ENCODE measurements around the gene ACE. TPM values are rescaled to one million over a fixed set of nuclear protein-coding genes. Genes with fewer than 3 reads are reported as not detected.

The ACE gene
- total RNA-seq, 4 donors from 2014 or later = 4.2 to 20.2 (median 12.0) TPM

DNA sequence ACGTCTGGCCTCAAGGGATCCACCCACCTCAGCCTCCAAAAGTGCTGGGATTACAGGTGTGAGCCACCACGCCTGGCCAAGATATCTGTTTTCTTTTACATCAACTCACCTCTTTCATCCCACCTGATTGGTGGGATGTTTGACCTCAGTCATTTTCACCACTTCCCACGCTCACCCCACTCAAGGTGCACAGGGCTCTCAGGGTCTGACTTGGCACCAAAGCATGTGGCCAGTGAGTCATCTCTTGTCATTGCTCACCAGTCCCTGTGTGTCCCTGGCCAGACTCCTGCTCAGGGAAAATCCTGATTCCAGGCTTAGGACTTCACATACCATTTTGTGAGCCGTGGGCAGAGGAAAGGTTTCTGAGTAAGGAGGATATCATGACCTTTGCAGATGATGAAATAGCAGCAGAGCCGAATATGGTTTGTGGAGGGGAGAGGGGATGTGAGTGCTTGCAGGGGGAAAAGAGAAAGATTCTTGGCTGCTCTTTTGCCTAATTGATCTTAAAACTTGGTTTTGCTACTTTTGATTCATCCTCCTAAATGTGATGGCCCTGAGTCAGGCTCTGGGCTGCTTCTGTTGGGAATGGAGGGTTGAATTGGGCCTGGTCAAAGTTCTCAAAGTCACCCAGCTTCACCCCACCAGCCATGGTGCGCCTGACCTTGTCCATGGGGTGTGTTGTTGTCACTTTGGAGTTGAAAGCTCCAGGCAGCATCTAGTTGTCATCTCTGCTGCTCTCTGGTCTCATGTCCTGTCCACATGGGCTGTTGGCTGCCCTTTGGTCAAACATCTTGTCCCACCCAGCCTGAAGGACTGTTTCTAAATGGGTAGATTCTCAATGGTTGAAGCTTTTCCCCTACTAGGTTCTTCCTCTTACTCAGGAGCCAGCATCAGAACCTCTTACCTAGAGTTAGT is 40.3 kb downstream of the ACE start:
- no peak for ATAC-seq (ENCODE audit: low FRiP score)
- TF ChIP-seq CTCF (IDR thresholded peaks at IDR 0.05) = no peak
- no peak for DNase-seq (ENCODE audit: low spot score)

GRCh38 chr17:63517825-63518534 is 41.1 kb downstream of the ACE start:
- ATAC-seq (ENCODE audit: low FRiP score) (no peak), DNase-seq (ENCODE audit: low spot score) (no peak)
- no peak for TF ChIP-seq CTCF (IDR thresholded peaks at IDR 0.05)

DNA sequence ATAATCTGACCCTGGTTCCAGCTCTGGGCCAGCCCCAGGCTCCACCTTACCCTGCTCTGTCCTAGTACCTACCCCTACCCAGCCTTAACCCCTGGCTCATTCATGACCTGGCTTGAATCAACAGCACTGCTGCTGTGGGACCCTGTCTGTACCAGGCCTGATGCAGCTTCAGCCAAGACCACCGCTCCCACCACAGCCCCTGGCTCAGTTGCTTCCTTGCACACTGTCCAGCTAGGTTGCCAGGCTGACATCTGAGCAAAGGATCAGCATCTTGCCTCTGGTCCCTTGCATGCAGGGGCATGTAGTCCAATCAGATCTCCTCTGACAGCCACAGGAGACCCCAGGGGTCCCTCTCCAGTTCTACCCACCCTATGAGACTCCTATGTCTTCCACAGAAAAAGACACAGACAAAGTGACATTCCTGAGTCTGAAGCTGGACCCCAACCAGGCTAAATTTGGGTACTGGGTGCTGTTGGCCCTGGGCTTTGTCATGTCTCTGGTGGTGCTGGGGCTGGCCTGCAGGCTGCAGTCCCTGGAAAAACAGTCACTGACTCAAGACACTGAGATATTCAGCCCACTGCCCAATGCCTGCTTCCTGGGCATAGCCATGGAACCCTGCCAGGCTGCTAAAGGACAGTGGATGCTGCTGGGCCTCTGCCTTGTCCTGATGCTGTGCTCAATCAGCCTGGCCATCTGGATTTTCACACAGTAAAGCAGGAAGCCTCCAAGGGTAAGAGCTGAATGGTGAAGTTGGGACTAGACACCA is 42.4 kb downstream of the ACE start:
- ATAC-seq (ENCODE audit: low FRiP score) (no peak), DNase-seq (ENCODE audit: low spot score) (no peak)
- no peak for TF ChIP-seq CTCF (IDR thresholded peaks at IDR 0.05)

DNA sequence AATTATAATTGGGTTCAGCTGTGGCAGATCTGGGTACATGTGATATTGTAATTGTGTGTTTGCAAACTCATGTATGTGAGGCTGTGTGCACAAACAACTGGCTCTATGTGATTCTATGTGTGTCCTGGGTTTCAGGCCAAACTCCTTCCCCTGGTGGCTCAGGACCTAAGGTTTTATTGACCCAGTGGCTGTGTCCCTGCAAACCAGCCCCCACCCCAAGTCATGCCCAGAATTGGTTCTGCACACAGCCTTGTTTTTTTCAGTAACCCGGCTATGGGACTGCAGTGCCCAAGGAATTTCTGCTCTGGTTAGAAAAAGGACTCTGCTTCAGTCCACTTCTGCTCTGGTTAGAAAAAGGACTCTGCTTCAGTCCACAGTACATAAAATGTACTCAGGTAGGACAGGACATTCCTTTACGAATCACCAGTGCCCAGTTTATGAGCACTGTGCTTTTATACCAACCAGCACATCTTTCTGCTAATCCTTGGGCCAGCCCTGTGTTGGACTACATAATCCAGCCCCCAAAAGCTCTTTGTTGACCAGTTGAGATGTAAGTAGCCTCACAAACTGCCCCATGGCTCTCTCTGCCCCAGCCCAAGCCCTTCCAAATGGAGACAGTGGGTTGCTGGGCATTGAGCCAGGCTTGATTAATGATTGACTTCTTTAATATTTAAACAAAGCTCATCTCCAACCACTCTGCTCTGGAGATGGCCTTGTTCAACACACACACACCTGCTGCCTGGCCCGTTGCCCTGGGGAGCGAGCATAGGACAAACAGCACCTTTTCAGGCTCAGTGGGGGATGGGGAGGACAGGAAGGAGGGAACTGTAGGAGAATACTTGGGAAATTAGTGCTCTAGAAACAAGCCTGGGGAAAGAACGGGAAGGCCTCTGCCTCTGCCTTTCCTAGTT is 43.4 kb downstream of the ACE start:
- DNase-seq (ENCODE audit: low spot score) (no peak), ATAC-seq (ENCODE audit: low FRiP score) (no peak)
- TF ChIP-seq CTCF (IDR thresholded peaks at IDR 0.05) = no peak

DNA sequence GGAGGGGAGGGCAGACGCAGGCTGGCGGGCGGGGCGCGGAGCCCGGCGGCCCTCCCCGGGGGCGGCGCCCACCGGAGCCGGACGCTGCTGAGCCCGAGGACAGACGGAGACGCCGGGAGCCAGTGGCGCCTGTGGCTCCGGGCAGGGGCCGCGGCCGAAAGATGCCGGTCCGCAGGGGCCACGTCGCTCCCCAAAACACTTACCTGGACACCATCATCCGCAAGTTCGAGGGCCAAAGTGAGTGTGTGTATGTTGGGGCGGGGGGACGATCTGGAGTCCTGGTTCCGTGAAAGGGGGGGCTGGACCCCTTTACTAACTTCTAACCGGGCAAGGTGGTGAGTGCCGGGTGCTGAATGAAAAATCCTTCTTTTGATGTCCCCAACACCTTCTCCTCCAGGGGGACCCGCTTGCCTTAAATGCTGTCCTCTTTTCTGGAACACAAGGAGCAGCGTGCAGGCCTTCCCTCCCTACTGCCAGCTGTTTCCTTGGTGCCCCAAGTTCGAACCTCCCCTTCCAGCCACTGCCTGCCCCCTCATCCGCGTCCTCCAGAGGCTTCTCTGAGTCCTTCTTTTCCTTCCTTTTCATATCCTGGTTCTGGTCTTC is 46.5 kb downstream of the ACE start, which contains the start of gene KCNH6:
KCNH6 (plus strand) TSS at position 106 of the 603 bp plus-strand sequence; CDS start at position 162, 56 bp downstream.
- TF ChIP-seq CTCF (IDR thresholded peaks at IDR 0.05) = no peak
- ATAC-seq (ENCODE audit: low FRiP score) (no peak), DNase-seq (ENCODE audit: low spot score) (no peak)

- no peak for ATAC-seq (ENCODE audit: low FRiP score)
- TF ChIP-seq CTCF (IDR thresholded peaks at IDR 0.05) = no peak
- DNase-seq (ENCODE audit: low spot score) = no peak
Observed at GRCh38 chr17:63524051-63524450, 47.2 kb downstream of the ACE start.

All from omental fat pad (tissue), 4 donors.